Spinal cord (tissue), 10 donors: ENCODE results near the gene HDDC3. TPM values are rescaled to one million over a fixed set of nuclear protein-coding genes. Genes with fewer than 3 reads are reported as not detected.
"Not testable (repeated sequence)": the region's sequence is repeated elsewhere in the genome, so short reads cannot be mapped to it uniquely, and the experiment has no call there.

ENCODE experiments used
- DNase-seq, 6 donors: peaks; one replicate each; pipeline versions ENCODE4 v3.0.0 to v3.0.0-alpha.2; 2013 to 2015; ENCODE audit warnings: low spot score in 6 of 6, low read depth in 4 of 6
- H3K27ac ChIP-seq: one replicate; pipeline ENCODE4 v1.5.1; 2013; ENCODE audit warnings: low read depth, low read length, control low read depth
- H3K27me3 ChIP-seq: one replicate; pipeline ENCODE4 v1.6.1; 2013; ENCODE audit warnings: low read length; ENCODE audit not compliant: control insufficient read depth, insufficient read depth
- H3K36me3 ChIP-seq: one replicate; pipeline ENCODE4 v1.6.1; 2013; ENCODE audit warnings: low read length; ENCODE audit not compliant: control insufficient read depth, insufficient read depth
- H3K4me1 ChIP-seq: one replicate; pipeline ENCODE4 v1.6.1; 2013; ENCODE audit warnings: low read length; ENCODE audit not compliant: control insufficient read depth, insufficient read depth
- H3K4me3 ChIP-seq: one replicate; pipeline ENCODE4 v1.5.1; 2013; ENCODE audit warnings: low read depth, low read length, control low read depth
- H3K9me3 ChIP-seq: one replicate; pipeline ENCODE4 v1.6.1; 2013; ENCODE audit warnings: low read length; ENCODE audit not compliant: control insufficient read depth, insufficient read depth
- WGBS: methylation state at CpG from one replicate; pipeline ENCODE4 v1.1.5; 2013; ENCODE audit warnings: missing lambda C conversion rate; ENCODE audit not compliant: insufficient coverage; 5-methylcytosine and 5-hydroxymethylcytosine counted together
- polyA plus RNA-seq, 2 donors: library from polyadenylated mRNA; unstranded; fragments of 120-200 nt; gene quantifications; one replicate each; pipeline ENCODE4 v1.2.1, GENCODE V29; 2013; ENCODE audit not compliant: insufficient read length in 2 of 2
- total RNA-seq, 2 donors: library from RNA; depleted of rRNA in 1 of 2; stranded (reverse); fragments of 120-200 nt in 1 of 2; fragments of >200 nt in 1 of 2; gene quantifications; one replicate each; pipeline versions ENCODE4 v1.2.3 to v1.2.4, GENCODE V29; 2013 to 2014
- donor health status: healthy.

HDDC3 gene
- total and polyA plus RNA-seq, 4 donors = 7.6 to 21.7 (median 15.0) TPM

GRCh38 chr15:90905306-90906180 lies 26.8 kb downstream of the HDDC3 start:
- Histone ChIP-seq H3K27ac (peak overlapping the region; percentile 67), H3K4me1 (peaks cover 51% of the 10 kb centered on the region), H3K9me3 (no peaks in the 10 kb centered on the region), H3K27me3 (no peaks in the 10 kb centered on the region), H3K36me3 (peaks cover 58% of the 10 kb centered on the region), H3K4me3 (no peak overlapping the region)
- DNase-seq = no peak
- 97% methylated on average over 23 of the region's 28 CpGs for WGBS

- Histone ChIP-seq H3K36me3 (peaks cover 50% of the 10 kb centered on the region), H3K27me3 (no peaks in the 10 kb centered on the region), H3K4me3 (no peak overlapping the region), H3K9me3 (no peaks in the 10 kb centered on the region), H3K4me1 (peaks cover 51% of the 10 kb centered on the region), H3K27ac (peak overlapping the region; percentile 67)
- DNase-seq = no peak
- 97% methylated on average over 9 of the region's 9 CpGs for WGBS
Observed at GRCh38 chr15:90904746-90905145, 27.6 kb downstream of the HDDC3 start.

GRCh38 chr15:90903733-90904536 lies 28.4 kb downstream of the HDDC3 start:
- peak overlapping the region; percentile 95 for H3K27ac ChIP-seq
- 34% methylated on average over 12 of the region's 18 CpGs for WGBS
- no peaks in the 10 kb centered on the region for H3K27me3 ChIP-seq
- H3K9me3 ChIP-seq = no peaks in the 10 kb centered on the region
- H3K4me1 ChIP-seq = peaks cover 51% of the 10 kb centered on the region
- peaks cover 42% of the 10 kb centered on the region for H3K36me3 ChIP-seq
- DNase-seq = peak in 2 of 6 donors; percentile 18 to 32
- H3K4me3 ChIP-seq = peak overlapping the region; percentile 75

GRCh38 chr15:90902840-90903732 lies 29.3 kb downstream of the HDDC3 start, which contains the start of gene MAN2A2:
MAN2A2 (plus strand) TSS chr15:90903302; CDS start chr15:90904208, 906 bp downstream.
- no peaks in the 10 kb centered on the region for H3K27me3 ChIP-seq
- peaks cover 37% of the 10 kb centered on the region for H3K36me3 ChIP-seq
- H3K4me3 ChIP-seq = peak within 1 kb of the TSS; percentile 75
- peak within 1 kb of the TSS; percentile 96 for H3K27ac ChIP-seq
- H3K9me3 ChIP-seq = no peaks in the 10 kb centered on the region
- WGBS = 0% methylated on average over 78 of the region's 81 CpGs
- H3K4me1 ChIP-seq = peaks cover 51% of the 10 kb centered on the region
- DNase-seq = peak in 5 of 6 donors; percentile 19 to 77 (median 31)

- Histone ChIP-seq H3K36me3 (peaks cover 29% of the 10 kb centered on the region), H3K27me3 (no peaks in the 10 kb centered on the region), H3K27ac (peak overlapping the region; percentile 96), H3K4me1 (peaks cover 48% of the 10 kb centered on the region), H3K9me3 (no peaks in the 10 kb centered on the region), H3K4me3 (peak overlapping the region; percentile 74)
- WGBS = under 1% methylated on average over 71 of the region's 71 CpGs
- peak in 5 of 6 donors; percentile 39 to 93 (median 67) for DNase-seq
Observed at GRCh38 chr15:90902040-90902839, 30.1 kb downstream of the HDDC3 start.

GRCh38 chr15:90901175-90902039 lies 30.9 kb downstream of the HDDC3 start:
- peaks cover 20% of the 10 kb centered on the region for H3K36me3 ChIP-seq
- peaks cover 40% of the 10 kb centered on the region for H3K4me1 ChIP-seq
- DNase-seq = no peak
- H3K27me3 ChIP-seq = no peaks in the 10 kb centered on the region
- no CpG with 5 or more reads among the region's 14 CpGs for WGBS
- no peaks in the 10 kb centered on the region for H3K9me3 ChIP-seq
- H3K27ac ChIP-seq = peak overlapping the region; percentile 96
- peak overlapping the region; percentile 74 for H3K4me3 ChIP-seq

GRCh38 chr15:90897131-90897655 lies 35.2 kb downstream of the HDDC3 start:
- H3K27ac ChIP-seq, DNase-seq, H3K9me3 ChIP-seq, H3K4me3 ChIP-seq, H3K27me3 ChIP-seq: not testable (repeated sequence)
- Histone ChIP-seq H3K4me1 (peaks cover 17% of the 10 kb centered on the region), H3K36me3 (peaks cover 22% of the 10 kb centered on the region)
- WGBS = 95% methylated on average over 8 of the region's 14 CpGs
